Mammary epithelial cell (primary cell): ENCODE results near the gene FNDC3B.

Experiments
- EZH2 ChIP-seq: IDR thresholded peaks from 2 replicates; pipeline ENCODE4 v1.6.1; 2012; ENCODE audit warnings: low read length, inconsistent platforms, borderline replicate concordance
- TF ChIP-seq, protein P1 (sequence below), 2 donors: IDR thresholded peaks in 1 of 2; conservative IDR thresholded peaks in 1 of 2; 2 replicates each; pipeline ENCODE4 v1.5.1; 2011 to 2012; ENCODE audit warnings: inconsistent platforms in 2 of 2, low read length in 2 of 2, mild to moderate bottlenecking in 2 of 2, control low read depth in 1 of 2, low read depth in 1 of 2; ENCODE audit not compliant: insufficient read depth in 1 of 2; ENCODE audit errors: extremely low read depth in 1 of 2

DNA sequence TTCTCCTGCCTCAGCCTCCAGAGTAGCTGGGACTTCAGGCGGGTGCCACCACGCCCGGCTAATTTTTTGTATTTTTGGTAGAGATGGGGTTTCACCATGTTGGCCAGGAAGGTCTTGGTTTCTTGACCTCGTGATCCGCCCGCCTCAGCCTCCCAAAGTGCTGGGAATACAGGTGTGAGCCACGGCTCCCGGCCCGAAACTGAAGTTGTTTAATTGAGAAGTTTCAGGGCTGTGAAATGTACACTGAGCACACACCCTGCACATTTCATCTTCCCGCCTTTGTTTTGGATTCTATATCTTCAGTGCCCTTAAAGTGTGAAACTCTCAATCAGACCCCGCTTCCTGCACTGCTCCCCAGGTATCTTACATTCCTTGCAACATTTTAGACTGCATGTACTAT, 149.1 kb downstream of the FNDC3B start:
- TF ChIP-seq, protein P1, sequence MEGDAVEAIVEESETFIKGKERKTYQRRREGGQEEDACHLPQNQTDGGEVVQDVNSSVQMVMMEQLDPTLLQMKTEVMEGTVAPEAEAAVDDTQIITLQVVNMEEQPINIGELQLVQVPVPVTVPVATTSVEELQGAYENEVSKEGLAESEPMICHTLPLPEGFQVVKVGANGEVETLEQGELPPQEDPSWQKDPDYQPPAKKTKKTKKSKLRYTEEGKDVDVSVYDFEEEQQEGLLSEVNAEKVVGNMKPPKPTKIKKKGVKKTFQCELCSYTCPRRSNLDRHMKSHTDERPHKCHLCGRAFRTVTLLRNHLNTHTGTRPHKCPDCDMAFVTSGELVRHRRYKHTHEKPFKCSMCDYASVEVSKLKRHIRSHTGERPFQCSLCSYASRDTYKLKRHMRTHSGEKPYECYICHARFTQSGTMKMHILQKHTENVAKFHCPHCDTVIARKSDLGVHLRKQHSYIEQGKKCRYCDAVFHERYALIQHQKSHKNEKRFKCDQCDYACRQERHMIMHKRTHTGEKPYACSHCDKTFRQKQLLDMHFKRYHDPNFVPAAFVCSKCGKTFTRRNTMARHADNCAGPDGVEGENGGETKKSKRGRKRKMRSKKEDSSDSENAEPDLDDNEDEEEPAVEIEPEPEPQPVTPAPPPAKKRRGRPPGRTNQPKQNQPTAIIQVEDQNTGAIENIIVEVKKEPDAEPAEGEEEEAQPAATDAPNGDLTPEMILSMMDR (conservative IDR thresholded peaks at IDR 0.05 in 1 of 2, IDR thresholded peaks at IDR 0.05 in 1 of 2; ENCODE audit: extremely low read depth in 1 of 2, insufficient read depth in 1 of 2, low read depth in 1 of 2, low read length in 2 of 2), result no peak
- no peak for TF ChIP-seq EZH2
